Mononuclear cell (primary cell): ENCODE measurements around the gene LIPJ. TPM values are rescaled to one million over a fixed set of nuclear protein-coding genes. Genes with fewer than 3 reads are reported as not detected.

Experiments
- H3K27me3 ChIP-seq: 2 replicates; pipeline ENCODE4 v1.6.0; 2011; ENCODE audit warnings: low read length, control low read depth; ENCODE audit not compliant: insufficient read depth
- H3K4me1 ChIP-seq: 2 replicates; pipeline ENCODE4 v1.5.1; 2011; ENCODE audit warnings: mild to moderate bottlenecking, low read length, control low read depth; ENCODE audit not compliant: insufficient read depth
- H3K4me3 ChIP-seq: 2 replicates; pipeline ENCODE4 v1.5.1; 2011; ENCODE audit warnings: mild to moderate bottlenecking, low read length, moderate library complexity
- H3K9me3 ChIP-seq: 2 replicates; pipeline ENCODE4 v1.5.1; 2011; ENCODE audit warnings: low read depth, mild to moderate bottlenecking, control low read depth, low read length
- total RNA-seq: library from RNA; depleted of rRNA; stranded (reverse); fragments of >200 nt; gene quantifications from one replicate; pipeline ENCODE4 v1.2.3, GENCODE V29; 2012

The LIPJ gene
- total RNA-seq, 1 donor: not detected

- no peaks in the 10 kb centered on the region for H3K27me3 ChIP-seq
Measured at GRCh38 chr10:88565072-88565471, 21.5 kb upstream of the LIPJ start.

DNA sequence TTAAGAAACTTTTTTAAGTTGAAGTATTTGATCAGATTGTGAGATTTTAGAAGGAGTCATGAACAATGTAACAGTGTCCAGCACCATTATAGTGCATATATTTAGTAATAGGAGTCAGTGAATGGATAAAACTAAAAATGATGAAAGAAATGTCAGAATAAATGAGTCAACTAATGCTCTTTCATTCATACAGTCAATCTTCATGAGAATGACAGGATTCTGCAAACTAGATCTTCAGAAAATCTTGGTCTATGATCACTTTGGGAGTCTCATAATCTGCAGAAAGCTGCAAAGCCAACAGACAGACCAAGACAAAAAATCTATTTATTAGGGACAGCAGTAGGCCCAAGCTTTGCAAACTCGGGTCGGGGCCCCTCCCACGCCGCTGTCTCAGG lies 4.2 kb upstream of the LIPJ start:
- peak overlapping the region; percentile 68 for H3K4me3 ChIP-seq
- peaks cover 6% of the 10 kb centered on the region for H3K4me1 ChIP-seq
- no peaks in the 10 kb centered on the region for H3K9me3 ChIP-seq
- H3K27me3 ChIP-seq: no peaks in the 10 kb centered on the region

More at GRCh38 chr10:88565072-88565471, 21.5 kb upstream of the LIPJ start:
- Histone ChIP-seq H3K4me3 (no peak overlapping the region), H3K9me3 (no peaks in the 10 kb centered on the region), H3K4me1 (no peaks in the 10 kb centered on the region)

DNA sequence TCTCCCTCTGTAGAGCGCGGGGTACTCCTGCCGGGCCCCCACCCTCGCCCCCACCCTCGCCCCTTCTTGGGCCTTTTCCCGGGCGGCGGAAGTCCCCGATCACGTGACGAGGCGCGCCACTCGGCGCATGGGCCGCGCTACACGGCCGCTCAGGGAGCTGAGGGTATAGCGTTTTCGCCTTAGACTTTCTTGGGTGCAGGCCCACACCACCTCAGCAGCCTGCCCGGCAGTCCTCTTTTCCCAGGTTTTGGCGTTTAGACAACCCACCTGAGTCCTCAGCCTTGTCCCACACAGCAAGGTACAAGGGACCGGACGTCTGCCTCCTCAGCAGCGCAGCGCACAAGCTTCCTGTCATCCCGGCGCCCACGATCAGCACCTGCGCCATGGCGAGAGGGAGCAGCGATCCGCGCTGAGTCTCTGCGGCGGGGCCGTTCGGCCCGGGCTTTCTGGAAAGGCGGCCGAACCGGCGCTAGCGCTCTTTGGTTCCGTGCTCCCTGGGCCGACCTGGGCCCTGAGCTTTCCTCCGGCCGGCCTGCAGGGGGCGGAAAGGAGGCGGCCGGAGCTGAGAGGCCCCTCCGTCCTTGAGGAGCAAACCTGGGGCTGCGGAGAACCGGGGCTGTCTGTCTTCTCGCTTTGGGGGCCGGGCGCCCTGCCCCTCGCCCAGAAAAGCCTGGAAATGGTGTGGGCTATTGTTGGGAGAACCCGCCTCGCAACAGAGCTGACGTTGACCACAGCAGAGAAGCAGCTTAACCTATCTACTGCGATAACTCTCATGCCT lies 3.6 kb upstream of the LIPJ start, which contains the start of gene RNLS:
Gene RNLS, minus strand, starts transcription at position 513 of the 778 bp plus-strand sequence.
- H3K4me3 ChIP-seq: peak within 1 kb of the TSS; percentile 68
- no peaks in the 10 kb centered on the region for H3K27me3 ChIP-seq
- no peaks in the 10 kb centered on the region for H3K9me3 ChIP-seq
- H3K4me1 ChIP-seq: peaks cover 6% of the 10 kb centered on the region

DNA sequence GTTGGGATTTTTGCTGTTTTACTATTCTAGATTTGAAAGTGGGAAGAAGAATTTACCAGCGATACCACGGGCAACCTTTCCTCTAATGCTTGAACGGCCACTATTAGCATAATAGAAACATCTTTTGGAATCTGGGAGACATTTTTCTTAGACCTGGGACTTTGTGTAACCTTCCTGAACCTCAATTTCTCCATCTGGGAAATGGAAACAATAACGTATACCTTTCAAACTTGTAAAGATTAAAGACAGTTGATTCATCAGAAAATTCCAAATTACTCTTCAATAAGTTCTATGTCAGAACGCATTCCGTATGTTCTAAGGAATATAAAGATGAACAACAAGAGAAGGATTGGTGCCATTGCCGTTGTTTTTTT lies 3.0 kb upstream of the LIPJ start:
- H3K4me1 ChIP-seq: peaks cover 6% of the 10 kb centered on the region

GRCh38 chr10:88592381-88592780 lies 5.8 kb downstream of the LIPJ start:
- Histone ChIP-seq H3K27me3 (no peaks in the 10 kb centered on the region), H3K9me3 (no peaks in the 10 kb centered on the region), H3K4me1 (peaks cover 3% of the 10 kb centered on the region), H3K4me3 (no peak overlapping the region)

More for the DNA sequence above, 3.0 kb upstream of the LIPJ start:
- H3K27me3 ChIP-seq: no peaks in the 10 kb centered on the region
- peak overlapping the region; percentile 68 for H3K4me3 ChIP-seq
- H3K9me3 ChIP-seq: no peaks in the 10 kb centered on the region

DNA sequence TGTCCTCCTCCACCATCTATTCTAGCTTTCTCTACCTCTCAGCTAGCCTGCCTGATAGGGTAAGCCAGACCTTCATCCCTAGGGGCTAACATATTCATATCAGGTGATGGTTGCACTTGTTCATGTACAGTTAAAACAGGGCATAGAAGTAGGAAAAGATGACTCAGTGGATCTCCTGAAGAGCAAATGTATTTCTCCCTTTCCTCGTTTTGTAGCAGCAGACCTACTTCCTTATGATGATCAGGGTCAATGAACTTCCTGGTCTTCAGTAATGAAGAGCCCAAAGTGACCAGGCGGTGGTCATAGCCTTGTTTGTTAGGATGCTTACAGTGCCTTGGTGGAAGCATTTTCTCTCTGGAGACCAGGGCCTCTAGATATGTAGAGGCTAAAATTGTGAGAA lies 6.3 kb downstream of the LIPJ start:
- no peak overlapping the region for H3K4me3 ChIP-seq
- H3K9me3 ChIP-seq: no peaks in the 10 kb centered on the region
- peaks cover 4% of the 10 kb centered on the region for H3K4me1 ChIP-seq
- no peaks in the 10 kb centered on the region for H3K27me3 ChIP-seq

GRCh38 chr10:88594482-88594881 lies 7.9 kb downstream of the LIPJ start:
- H3K4me1 ChIP-seq: peaks cover 11% of the 10 kb centered on the region
- no peaks in the 10 kb centered on the region for H3K9me3 ChIP-seq

DNA sequence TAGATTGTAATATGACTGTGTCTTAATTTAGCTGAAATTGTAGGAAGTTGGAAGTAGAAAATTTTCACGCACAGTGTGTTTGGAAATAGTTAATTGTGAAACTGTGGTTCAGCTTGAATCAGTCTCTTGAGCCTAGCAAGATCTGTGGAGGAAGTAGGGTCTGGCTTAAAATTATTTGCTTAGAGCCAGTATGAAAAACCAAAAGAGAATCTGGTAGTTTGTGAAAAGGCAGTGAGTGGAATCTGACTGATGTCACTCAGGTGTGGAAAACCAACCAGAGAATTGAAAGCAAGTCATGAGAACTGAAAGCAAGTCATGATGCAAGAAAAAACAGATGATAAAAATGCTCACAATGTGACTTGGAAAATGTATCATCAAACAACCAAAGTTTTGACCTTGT lies 11.5 kb downstream of the LIPJ start:
- H3K27me3 ChIP-seq: no peaks in the 10 kb centered on the region
- no peak overlapping the region for H3K4me3 ChIP-seq
- no peaks in the 10 kb centered on the region for H3K9me3 ChIP-seq
- peaks cover 11% of the 10 kb centered on the region for H3K4me1 ChIP-seq

More at GRCh38 chr10:88594482-88594881, 7.9 kb downstream of the LIPJ start:
- Histone ChIP-seq H3K27me3 (no peaks in the 10 kb centered on the region), H3K4me3 (no peak overlapping the region)

DNA sequence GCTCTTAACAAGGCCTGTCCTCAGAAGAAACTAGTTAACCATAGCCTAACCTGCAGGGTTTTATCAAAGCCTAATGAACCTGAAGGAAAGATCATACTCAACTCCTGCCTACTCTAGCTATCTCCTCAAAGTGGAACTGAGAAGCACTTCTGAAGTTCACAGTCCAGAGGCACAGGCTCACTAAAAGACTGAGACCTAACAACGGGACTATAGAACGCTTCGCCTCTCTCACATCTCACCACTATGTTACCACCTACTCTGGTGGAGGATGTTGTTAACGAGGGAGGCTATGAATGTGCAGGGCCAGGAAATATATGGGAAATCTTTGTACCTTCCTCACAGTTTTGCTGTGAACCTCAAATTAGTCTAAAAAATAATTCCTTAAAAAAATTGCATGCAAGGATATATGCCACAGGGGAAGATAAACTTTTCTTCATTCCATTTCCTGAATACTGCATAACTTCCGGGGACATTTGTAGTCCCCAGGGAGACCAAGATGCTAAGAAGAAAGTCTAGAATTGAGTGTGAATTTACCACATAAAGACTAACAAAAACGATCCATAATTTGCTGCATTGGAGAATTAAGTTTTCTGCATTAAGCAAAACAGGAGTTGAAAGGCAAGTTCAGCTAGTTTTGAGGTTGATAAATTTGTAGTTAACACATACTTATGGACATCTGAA lies 21.6 kb downstream of the LIPJ start:
- no peak overlapping the region for H3K4me3 ChIP-seq
- no peaks in the 10 kb centered on the region for H3K27me3 ChIP-seq
- H3K9me3 ChIP-seq: no peaks in the 10 kb centered on the region
- H3K4me1 ChIP-seq: no peaks in the 10 kb centered on the region

- Histone ChIP-seq H3K4me1 (no peaks in the 10 kb centered on the region), H3K27me3 (no peaks in the 10 kb centered on the region), H3K4me3 (no peak overlapping the region), H3K9me3 (no peaks in the 10 kb centered on the region)
Measured at GRCh38 chr10:88608780-88609179, 22.2 kb downstream of the LIPJ start.

- no peaks in the 10 kb centered on the region for H3K4me1 ChIP-seq
- no peak overlapping the region for H3K4me3 ChIP-seq
- H3K9me3 ChIP-seq: no peaks in the 10 kb centered on the region
- H3K27me3 ChIP-seq: no peaks in the 10 kb centered on the region
Measured at GRCh38 chr10:88616250-88616977, 29.9 kb downstream of the LIPJ start.

- no peaks in the 10 kb centered on the region for H3K27me3 ChIP-seq
- H3K4me1 ChIP-seq: no peaks in the 10 kb centered on the region
- H3K4me3 ChIP-seq: no peak overlapping the region
- no peaks in the 10 kb centered on the region for H3K9me3 ChIP-seq
Measured at GRCh38 chr10:88617772-88618300, 31.3 kb downstream of the LIPJ start.

DNA sequence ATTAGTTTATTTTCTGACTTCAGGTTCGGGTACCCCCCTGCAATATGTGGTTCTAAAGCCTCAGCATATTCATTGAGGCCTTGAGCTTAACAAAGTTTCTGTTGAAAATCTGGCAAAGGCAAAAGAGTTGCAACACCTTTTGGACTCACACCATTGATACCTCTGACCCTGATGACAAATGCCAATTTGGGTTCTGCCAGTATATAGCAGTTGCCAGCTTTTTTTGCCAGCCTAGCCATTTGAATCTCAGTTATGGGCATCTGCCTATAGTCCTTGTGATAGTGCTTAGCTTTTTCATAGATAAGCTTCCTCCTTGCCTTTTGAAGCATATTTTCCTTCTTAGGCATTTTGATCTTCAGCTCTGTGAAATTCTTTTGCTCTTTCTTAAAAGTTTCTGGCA lies 31.9 kb downstream of the LIPJ start:
- Histone ChIP-seq H3K9me3 (no peaks in the 10 kb centered on the region), H3K4me3 (no peak overlapping the region), H3K27me3 (no peaks in the 10 kb centered on the region), H3K4me1 (no peaks in the 10 kb centered on the region)

- no peaks in the 10 kb centered on the region for H3K4me1 ChIP-seq
- H3K9me3 ChIP-seq: no peaks in the 10 kb centered on the region
- H3K4me3 ChIP-seq: no peak overlapping the region
Measured at GRCh38 chr10:88620441-88620840, 33.9 kb downstream of the LIPJ start.

GRCh38 chr10:88623835-88624234 lies 37.3 kb downstream of the LIPJ start:
- no peaks in the 10 kb centered on the region for H3K9me3 ChIP-seq
- H3K27me3 ChIP-seq: no peaks in the 10 kb centered on the region
- H3K4me3 ChIP-seq: no peak overlapping the region
- no peaks in the 10 kb centered on the region for H3K4me1 ChIP-seq

More at GRCh38 chr10:88620441-88620840, 33.9 kb downstream of the LIPJ start:
- H3K27me3 ChIP-seq: no peaks in the 10 kb centered on the region
